Hematopoietic multipotent progenitor cell treated with erythropoietin and hydrocortisone succinate and interleukin-3 and kit ligand, for 17 days (in vitro differentiated cells): Measurements from ENCODE around the gene PPBP.

Experiments used
- DNase-seq: peaks from one replicate; pipeline ENCODE4 v3.0.0-alpha.2; 2015; ENCODE audit warnings: low spot score

Gene PPBP

GRCh38 chr4:73948291-73948690, 39.7 kb downstream of the PPBP start:
- DNase-seq, result no peak

- DNase-seq, result no peak
Measured at GRCh38 chr4:73947239-73947985, 40.6 kb downstream of the PPBP start.

- no peak for DNase-seq
Measured at GRCh38 chr4:73945674-73946449, 42.1 kb downstream of the PPBP start.

- no peak for DNase-seq
Measured at GRCh38 chr4:73945140-73945539, 42.9 kb downstream of the PPBP start.

- no peak for DNase-seq
Measured at GRCh38 chr4:73944061-73944875, 43.7 kb downstream of the PPBP start.

- no peak for DNase-seq
Measured at GRCh38 chr4:73943555-73943954, 44.4 kb downstream of the PPBP start.

GRCh38 chr4:73936969-73937368, 51.0 kb downstream of the PPBP start:
- no peak for DNase-seq
